HG03342 (cell line): ENCODE measurements around the gene LDAH.

Experiments used
- ATAC-seq: cut with Tn5 transposase; IDR thresholded peaks from one replicate; pipeline ENCODE4 v1.9.1; 2021; ENCODE audit warnings: mild to moderate bottlenecking, moderate library complexity; ENCODE audit not compliant: unreplicated experiment

Gene LDAH

GRCh38 chr2:20654535-20654813 is 168.4 kb downstream of the LDAH start:
- no peak for ATAC-seq

- ATAC-seq = no peak
Observed at GRCh38 chr2:20653695-20654534, 169.0 kb downstream of the LDAH start.

- ATAC-seq = no peak
Observed at GRCh38 chr2:20652673-20653575, 170.0 kb downstream of the LDAH start.

GRCh38 chr2:20652141-20652540 is 170.8 kb downstream of the LDAH start:
- no peak for ATAC-seq

GRCh38 chr2:20651731-20652099 is 171.2 kb downstream of the LDAH start:
- ATAC-seq = no peak

- peak; percentile 93 for ATAC-seq
Observed at GRCh38 chr2:20650877-20651730, 171.8 kb downstream of the LDAH start, which contains the start of gene HS1BP3. Gene HS1BP3 (minus strand): TSS chr2:20651098. CDS start chr2:20651063, 35 bp downstream.

GRCh38 chr2:20650393-20650876 is 172.5 kb downstream of the LDAH start:
- peak; percentile 19 for ATAC-seq

- ATAC-seq = no peak
Observed at GRCh38 chr2:20649976-20650375, 172.9 kb downstream of the LDAH start.

- no peak for ATAC-seq
Observed at GRCh38 chr2:20649576-20649975, 173.3 kb downstream of the LDAH start.

- no peak for ATAC-seq
Observed at GRCh38 chr2:20648831-20649230, 174.1 kb downstream of the LDAH start.

GRCh38 chr2:20648206-20648605 is 174.7 kb downstream of the LDAH start:
- ATAC-seq = no peak

GRCh38 chr2:20647738-20648137 is 175.2 kb downstream of the LDAH start:
- no peak for ATAC-seq

- no peak for ATAC-seq
Observed at GRCh38 chr2:20647211-20647610, 175.7 kb downstream of the LDAH start.

- no peak for ATAC-seq
Observed at GRCh38 chr2:20646446-20646845, 176.5 kb downstream of the LDAH start.

- ATAC-seq = no peak
Observed at GRCh38 chr2:20645761-20646160, 177.1 kb downstream of the LDAH start.

- ATAC-seq = no peak
Observed at GRCh38 chr2:20645301-20645701, 177.6 kb downstream of the LDAH start.

- ATAC-seq = no peak
Observed at GRCh38 chr2:20643826-20644225, 179.1 kb downstream of the LDAH start.

- no peak for ATAC-seq
Observed at GRCh38 chr2:20643060-20643459, 179.8 kb downstream of the LDAH start.

GRCh38 chr2:20642055-20642971 is 180.6 kb downstream of the LDAH start:
- ATAC-seq = peak; percentile 97
